Measurements from ENCODE around the gene FAM98B. TPM values are rescaled to one million over a fixed set of nuclear protein-coding genes. Genes with fewer than 3 reads are reported as not detected.

Gene FAM98B
- total and polyA plus RNA-seq, 9 of the 15 experiments (the other 6 are each of a cell fraction or from before 2014, with no cell fraction given): 3.1 to 42.0 (median 9.4) TPM

DNA sequence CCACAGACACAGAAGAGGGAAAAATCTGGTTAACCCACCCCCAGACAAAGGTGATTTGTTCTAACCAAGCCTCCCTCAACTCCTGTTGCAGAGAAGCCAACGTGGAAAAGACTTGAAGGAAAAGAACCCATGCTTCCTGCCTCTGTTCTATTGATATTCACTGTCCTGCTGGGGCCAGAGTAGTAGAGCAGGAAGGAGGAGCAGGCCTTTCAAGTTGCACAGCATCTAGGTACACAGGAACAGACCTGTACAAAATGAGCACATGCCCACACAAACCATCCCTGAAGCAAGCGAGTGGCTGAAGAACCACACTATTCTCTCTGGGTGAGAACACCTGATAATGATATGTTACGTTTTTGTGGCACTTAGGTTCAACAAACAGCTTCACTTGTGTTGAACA, 80.8 kb downstream of the FAM98B start:
- intact Hi-C loops (cut with micrococcal nuclease): no loop called here
- ATAC-seq (no peak), DNase-seq (ENCODE audit: extremely low read depth in 1 of 4, low spot score in 3 of 4) (no peak), FAIRE-seq (no peak)
- no peaks in the 10 kb centered on the region for H3K36me3 ChIP-seq (ENCODE audit: control insufficient read depth, insufficient read depth, low read length)
- H4K20me1 ChIP-seq (replicated peaks; ENCODE audit: control insufficient read depth, insufficient read depth, low read length): no peaks in the 10 kb centered on the region
- TF ChIP-seq HDAC1 (IDR thresholded peaks at IDR 0.05) (no peak), GABPB2 (CRISPR knock-in tag; conservative IDR thresholded peaks at IDR 0.05) (no peak), GABPA (tag; conservative IDR thresholded peaks at IDR 0.05; ENCODE audit: low read depth) (no peak), PTBP1 (IDR thresholded peaks at IDR 0.05; ENCODE audit: low read depth, low read length) (no peak), FOXJ2 (tag; IDR thresholded peaks at IDR 0.05) (no peak), ZNF696 (CRISPR knock-in tag; conservative IDR thresholded peaks at IDR 0.05) (no peak), TFAM (CRISPR knock-in tag; conservative IDR thresholded peaks at IDR 0.05) (no peak)
- TF ChIP-seq, protein P1, sequence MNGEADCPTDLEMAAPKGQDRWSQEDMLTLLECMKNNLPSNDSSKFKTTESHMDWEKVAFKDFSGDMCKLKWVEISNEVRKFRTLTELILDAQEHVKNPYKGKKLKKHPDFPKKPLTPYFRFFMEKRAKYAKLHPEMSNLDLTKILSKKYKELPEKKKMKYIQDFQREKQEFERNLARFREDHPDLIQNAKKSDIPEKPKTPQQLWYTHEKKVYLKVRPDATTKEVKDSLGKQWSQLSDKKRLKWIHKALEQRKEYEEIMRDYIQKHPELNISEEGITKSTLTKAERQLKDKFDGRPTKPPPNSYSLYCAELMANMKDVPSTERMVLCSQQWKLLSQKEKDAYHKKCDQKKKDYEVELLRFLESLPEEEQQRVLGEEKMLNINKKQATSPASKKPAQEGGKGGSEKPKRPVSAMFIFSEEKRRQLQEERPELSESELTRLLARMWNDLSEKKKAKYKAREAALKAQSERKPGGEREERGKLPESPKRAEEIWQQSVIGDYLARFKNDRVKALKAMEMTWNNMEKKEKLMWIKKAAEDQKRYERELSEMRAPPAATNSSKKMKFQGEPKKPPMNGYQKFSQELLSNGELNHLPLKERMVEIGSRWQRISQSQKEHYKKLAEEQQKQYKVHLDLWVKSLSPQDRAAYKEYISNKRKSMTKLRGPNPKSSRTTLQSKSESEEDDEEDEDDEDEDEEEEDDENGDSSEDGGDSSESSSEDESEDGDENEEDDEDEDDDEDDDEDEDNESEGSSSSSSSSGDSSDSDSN (IDR thresholded peaks at IDR 0.05; ENCODE audit: borderline replicate concordance in 1 of 2, low read depth in 2 of 2, low read length in 2 of 2): no peak
- no peaks in the 10 kb centered on the region for H3K27me3 ChIP-seq (ENCODE audit: control insufficient read depth in 2 of 2, insufficient read depth in 2 of 2, low read length in 2 of 2)
- ChIA-PET CTCF (ENCODE audit: low intra/inter-chr PET ratio) (no interaction called here), POLR2A (interaction anchor here (0.6 to 1.6 kb wide), 2 partner anchors 22 to 101 kb away, joined by 3 read pairs; no protein-coding TSS in a partner anchor)
- H3K9me1 ChIP-seq (ENCODE audit: control insufficient read depth, insufficient read depth, low read length): no peaks in the 10 kb centered on the region
- no peak overlapping the region for H3K4me2 ChIP-seq (ENCODE audit: insufficient read depth, low read length)
- H3K27ac ChIP-seq (ENCODE audit: extremely low read depth, low read depth, low read length): no peak overlapping the region
- WGBS (ENCODE audit: insufficient coverage, low coverage, missing lambda C conversion rate): 32% methylated on average over 3 of the region's 3 CpGs
- no peaks in the 10 kb centered on the region for H3K9me3 ChIP-seq (replicated peaks; ENCODE audit: control insufficient read depth, insufficient read depth, low read depth, low read length)
- in situ Hi-C loops (cut with MboI): no loop called here
- no TSS peak for BruUV-seq (replicated peaks)
- H2AFZ ChIP-seq (ENCODE audit: low read depth, low read length): no peak overlapping the region
- no peak overlapping the region for H3K4me3 ChIP-seq
- peaks cover 0 to 3% of the 10 kb centered on the region in 2 experiments; a peak in 2 of 5 replicates for H3K4me1 ChIP-seq (replicated peaks in 1 of 2; ENCODE audit: control insufficient read depth in 2 of 2, insufficient read depth in 2 of 2, low read length in 2 of 2)
- no peaks in the 10 kb centered on the region for H3K79me2 ChIP-seq (ENCODE audit: control insufficient read depth, insufficient read depth, low read length)
- H3K9ac ChIP-seq (ENCODE audit: insufficient read depth in 1 of 2, low read depth in 2 of 2, low read length in 2 of 2): no peak overlapping the region
